Measurements from ENCODE around the gene ADCY4.

ADCY4 gene

DNA sequence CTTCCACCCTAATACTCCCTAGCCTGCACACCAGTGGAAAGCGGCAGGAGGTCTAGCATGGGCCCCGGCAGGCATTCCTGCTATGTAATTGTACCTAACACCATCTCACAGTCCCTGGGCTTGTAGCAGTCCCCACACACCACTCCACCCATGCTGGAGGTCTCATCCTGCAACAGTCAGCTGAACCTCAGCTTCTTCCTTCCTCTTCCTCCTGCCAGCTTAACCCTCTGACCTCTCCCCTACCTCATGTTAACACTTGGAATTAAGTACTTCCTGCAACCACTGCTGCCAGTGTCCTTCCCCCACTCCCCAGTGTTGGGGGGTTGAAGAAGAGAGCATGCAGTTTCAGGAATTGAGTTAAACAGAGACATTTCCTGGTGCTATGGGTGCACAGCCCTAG lies 7.6 kb downstream of the ADCY4 start:
- peaks cover under 1% of the 10 kb centered on the region; the same call in 1 of the 2 replicates for H3K27me3 ChIP-seq (ENCODE audit: insufficient read depth, low read length)
- H3K4me3 ChIP-seq (ENCODE audit: low read depth, low read length), result no peak overlapping the region
- H3K79me2 ChIP-seq (ENCODE audit: control insufficient read depth, insufficient read depth, low read length, unreplicated experiment), result no peaks in the 10 kb centered on the region
- H2AFZ ChIP-seq (ENCODE audit: low read length, unreplicated experiment), result no peak overlapping the region
- no peaks in the 10 kb centered on the region for H3K36me3 ChIP-seq (ENCODE audit: insufficient read depth, low read length)
- H3K4me1 ChIP-seq (ENCODE audit: control insufficient read depth, insufficient read depth, low read length, unreplicated experiment), result no peaks in the 10 kb centered on the region
- H3K27ac ChIP-seq (ENCODE audit: low read depth, low read length), result no peak overlapping the region

DNA sequence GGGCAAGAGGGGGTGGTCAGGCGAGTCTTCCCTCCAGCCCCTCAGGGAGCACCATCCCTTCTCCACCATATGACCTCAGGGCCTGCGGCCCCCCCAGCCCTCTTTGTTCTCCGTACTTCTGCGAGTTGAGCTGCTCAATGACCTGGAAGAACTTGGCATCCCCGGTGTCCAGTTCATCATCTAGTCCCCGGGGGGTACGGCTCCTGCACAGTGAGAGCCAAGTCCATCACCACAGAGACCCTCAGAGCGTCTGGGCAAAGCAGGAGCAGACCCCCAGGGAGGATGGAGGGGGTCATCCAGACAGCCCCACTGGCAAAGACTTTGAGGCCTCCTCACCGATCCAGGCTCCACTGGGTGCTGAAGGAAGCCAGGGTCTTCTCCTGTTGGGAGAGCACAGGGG lies 8.9 kb downstream of the ADCY4 start:
- no peaks in the 10 kb centered on the region for H3K79me2 ChIP-seq (ENCODE audit: control insufficient read depth, insufficient read depth, low read length, unreplicated experiment)
- no peaks in the 10 kb centered on the region for H3K27me3 ChIP-seq (ENCODE audit: insufficient read depth, low read length)
- no peaks in the 10 kb centered on the region for H3K36me3 ChIP-seq (ENCODE audit: insufficient read depth, low read length)
- H3K27ac ChIP-seq (ENCODE audit: low read depth, low read length), result no peak overlapping the region
- H2AFZ ChIP-seq (ENCODE audit: low read length, unreplicated experiment), result no peak overlapping the region
- no peak overlapping the region for H3K4me3 ChIP-seq (ENCODE audit: low read depth, low read length)
- H3K4me1 ChIP-seq (ENCODE audit: control insufficient read depth, insufficient read depth, low read length, unreplicated experiment), result no peaks in the 10 kb centered on the region

DNA sequence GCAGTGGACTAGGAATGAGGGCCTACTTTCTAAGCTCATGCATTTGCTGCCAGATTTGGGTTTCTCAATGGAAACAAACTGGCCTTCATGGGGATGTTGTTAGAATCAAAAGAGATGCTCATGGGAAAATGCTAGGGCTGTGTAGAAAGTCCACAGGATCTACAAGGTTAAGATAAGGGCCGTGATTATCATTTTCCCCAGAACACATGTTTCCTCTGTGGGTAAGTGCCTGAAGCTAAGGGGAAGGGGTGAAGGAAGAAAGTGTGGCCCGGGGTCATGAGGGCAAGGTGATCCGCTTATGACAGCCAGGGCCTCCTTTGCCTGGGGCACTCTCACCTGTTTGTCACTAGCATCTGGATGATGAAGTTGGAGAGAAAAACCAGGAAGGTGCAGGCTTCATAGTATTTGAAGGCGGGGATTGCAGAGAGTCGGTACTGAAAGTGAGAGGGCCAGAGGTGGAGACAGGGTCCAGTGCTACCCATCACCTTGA lies 9.8 kb downstream of the ADCY4 start:
- no peaks in the 10 kb centered on the region for H3K4me1 ChIP-seq (ENCODE audit: control insufficient read depth, insufficient read depth, low read length, unreplicated experiment)

DNA sequence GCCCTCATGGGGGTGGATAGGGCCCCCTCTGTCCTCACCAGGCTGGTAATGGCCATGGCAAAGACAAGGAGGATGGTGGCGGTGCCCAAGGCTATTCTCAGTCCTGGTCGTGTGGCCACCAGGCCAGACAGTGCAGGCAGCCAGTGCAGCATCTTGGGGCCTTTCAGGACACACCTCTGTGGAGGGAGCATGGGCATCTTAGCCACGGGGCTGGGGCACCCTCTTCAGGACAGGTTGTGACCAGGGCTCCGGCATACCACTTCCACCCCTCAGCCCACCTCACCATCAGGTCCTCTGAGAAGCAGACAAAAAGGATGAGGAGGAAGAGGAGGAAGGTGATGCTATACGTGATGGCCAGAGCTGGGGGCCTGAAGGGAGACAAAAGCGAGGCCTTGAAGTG lies 10.8 kb downstream of the ADCY4 start:
- Histone ChIP-seq H3K36me3 (ENCODE audit: insufficient read depth, low read length) (no peaks in the 10 kb centered on the region), H3K79me2 (ENCODE audit: control insufficient read depth, insufficient read depth, low read length, unreplicated experiment) (no peaks in the 10 kb centered on the region), H3K27me3 (ENCODE audit: insufficient read depth, low read length) (0 out of 2 replicates have a peak, but pooled peaks cover 10% of the 10 kb centered on the region), H3K27ac (ENCODE audit: low read depth, low read length) (no peak overlapping the region), H3K4me1 (ENCODE audit: control insufficient read depth, insufficient read depth, low read length, unreplicated experiment) (no peaks in the 10 kb centered on the region), H3K4me3 (ENCODE audit: low read depth, low read length) (no peak overlapping the region), H2AFZ (ENCODE audit: low read length, unreplicated experiment) (no peak overlapping the region)

More for the DNA sequence above, 9.8 kb downstream of the ADCY4 start:
- Histone ChIP-seq H3K27me3 (ENCODE audit: insufficient read depth, low read length) (0 out of 2 replicates have a peak, but pooled peaks cover 4% of the 10 kb centered on the region), H3K27ac (ENCODE audit: low read depth, low read length) (no peak overlapping the region), H2AFZ (ENCODE audit: low read length, unreplicated experiment) (no peak overlapping the region), H3K79me2 (ENCODE audit: control insufficient read depth, insufficient read depth, low read length, unreplicated experiment) (no peaks in the 10 kb centered on the region), H3K4me3 (ENCODE audit: low read depth, low read length) (no peak overlapping the region), H3K36me3 (ENCODE audit: insufficient read depth, low read length) (no peaks in the 10 kb centered on the region)

DNA sequence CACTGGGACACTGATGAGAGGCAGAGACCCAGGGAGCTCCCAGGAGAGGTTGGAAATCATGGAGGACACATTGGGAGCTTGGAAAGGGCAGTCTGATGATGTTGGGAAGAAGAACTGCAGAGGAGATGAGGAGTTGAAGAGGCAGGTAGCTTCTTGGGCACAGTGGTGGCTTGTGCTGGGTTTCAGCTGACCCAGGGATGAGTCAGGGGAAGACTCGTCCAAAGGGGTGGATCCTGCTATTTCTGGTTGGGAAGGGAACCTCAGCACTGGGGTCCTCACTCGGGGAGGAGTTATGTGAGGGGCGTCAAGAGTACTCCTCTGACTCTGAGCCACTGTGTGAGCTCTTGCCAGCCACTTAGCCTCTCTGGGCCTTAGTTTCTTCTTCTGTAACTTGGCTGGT lies 11.5 kb downstream of the ADCY4 start:
- H3K4me1 ChIP-seq (ENCODE audit: control insufficient read depth, insufficient read depth, low read length, unreplicated experiment), result no peaks in the 10 kb centered on the region

DNA sequence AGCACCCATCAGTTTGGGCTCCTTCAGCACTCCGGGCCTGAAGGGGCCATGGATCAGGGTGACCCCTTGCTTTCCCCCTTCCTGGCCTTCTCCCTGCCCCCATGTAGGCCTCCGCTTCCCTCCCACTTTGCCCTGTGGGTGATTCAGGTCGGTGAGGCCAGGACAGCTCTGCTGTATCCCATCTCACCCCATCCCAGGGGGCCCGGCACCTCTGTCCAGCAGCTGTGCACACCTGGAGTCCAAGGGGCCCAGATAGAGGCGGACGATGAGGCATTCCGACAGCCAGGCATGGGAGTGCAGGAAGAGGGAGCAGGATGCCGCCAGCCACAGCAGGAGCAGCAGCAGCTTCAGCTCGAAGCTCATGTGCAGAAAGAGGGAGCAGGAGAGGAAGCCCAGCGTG lies 12.2 kb downstream of the ADCY4 start:
- no peak overlapping the region for H2AFZ ChIP-seq (ENCODE audit: low read length, unreplicated experiment)
- no peaks in the 10 kb centered on the region for H3K36me3 ChIP-seq (ENCODE audit: insufficient read depth, low read length)
- H3K27me3 ChIP-seq (ENCODE audit: insufficient read depth, low read length), result 0 out of 2 replicates have a peak, but pooled peaks cover 10% of the 10 kb centered on the region
- no peak overlapping the region for H3K27ac ChIP-seq (ENCODE audit: low read depth, low read length)
- peaks cover 3% of the 10 kb centered on the region for H3K4me1 ChIP-seq (ENCODE audit: control insufficient read depth, insufficient read depth, low read length, unreplicated experiment)
- no peak overlapping the region for H3K4me3 ChIP-seq (ENCODE audit: low read depth, low read length)
- no peaks in the 10 kb centered on the region for H3K79me2 ChIP-seq (ENCODE audit: control insufficient read depth, insufficient read depth, low read length, unreplicated experiment)

More for the DNA sequence above, 11.5 kb downstream of the ADCY4 start:
- Histone ChIP-seq H3K36me3 (ENCODE audit: insufficient read depth, low read length) (no peaks in the 10 kb centered on the region), H3K79me2 (ENCODE audit: control insufficient read depth, insufficient read depth, low read length, unreplicated experiment) (no peaks in the 10 kb centered on the region), H3K27ac (ENCODE audit: low read depth, low read length) (no peak overlapping the region), H3K4me3 (ENCODE audit: low read depth, low read length) (no peak overlapping the region), H3K27me3 (ENCODE audit: insufficient read depth, low read length) (0 out of 2 replicates have a peak, but pooled peaks cover 10% of the 10 kb centered on the region), H2AFZ (ENCODE audit: low read length, unreplicated experiment) (no peak overlapping the region)

DNA sequence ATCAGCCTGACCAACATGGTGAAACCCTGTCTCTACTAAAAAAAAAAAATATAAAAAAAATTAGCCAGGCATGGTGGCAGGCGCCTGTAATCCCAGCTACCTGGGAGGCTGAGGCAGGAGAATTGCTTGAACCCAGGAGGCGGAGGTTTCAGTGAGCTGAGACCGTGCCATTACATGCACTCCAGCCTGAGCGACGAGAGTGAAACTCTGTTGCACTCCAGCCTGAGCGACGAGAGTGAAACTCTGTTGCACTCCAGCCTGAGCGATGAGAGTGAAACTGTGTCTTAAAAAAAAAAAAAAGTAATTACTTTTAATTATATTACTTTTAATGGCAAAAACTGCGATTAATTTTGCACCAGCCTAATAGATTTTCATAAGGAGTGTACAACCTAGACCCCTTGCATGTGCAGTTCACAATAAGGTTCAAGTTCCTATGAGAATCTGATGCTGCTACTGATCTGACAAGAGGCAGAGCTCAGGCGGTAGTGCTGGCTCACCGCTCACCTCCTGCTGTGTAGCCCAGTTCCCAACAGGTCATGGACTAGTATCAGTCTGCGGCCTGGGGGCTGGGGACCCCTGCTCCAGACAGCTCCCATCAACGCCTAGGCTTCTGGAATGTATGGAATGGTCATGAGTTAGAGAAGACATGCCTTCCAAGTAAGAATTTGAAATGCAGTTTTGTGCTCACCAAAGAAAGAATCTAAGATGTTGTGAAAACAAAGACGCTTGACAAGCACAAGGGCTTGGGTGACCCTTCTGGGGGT lies 13.5 kb downstream of the ADCY4 start:
- H3K27ac ChIP-seq (ENCODE audit: low read depth, low read length), result no peak overlapping the region
- no peak overlapping the region for H3K4me3 ChIP-seq (ENCODE audit: low read depth, low read length)
- no peaks in the 10 kb centered on the region for H3K36me3 ChIP-seq (ENCODE audit: insufficient read depth, low read length)
- 0 out of 2 replicates have a peak, but pooled peaks cover 10% of the 10 kb centered on the region for H3K27me3 ChIP-seq (ENCODE audit: insufficient read depth, low read length)
- peaks cover 14% of the 10 kb centered on the region for H3K4me1 ChIP-seq (ENCODE audit: control insufficient read depth, insufficient read depth, low read length, unreplicated experiment)
- H2AFZ ChIP-seq (ENCODE audit: low read length, unreplicated experiment), result no peak overlapping the region
- H3K79me2 ChIP-seq (ENCODE audit: control insufficient read depth, insufficient read depth, low read length, unreplicated experiment), result no peaks in the 10 kb centered on the region

DNA sequence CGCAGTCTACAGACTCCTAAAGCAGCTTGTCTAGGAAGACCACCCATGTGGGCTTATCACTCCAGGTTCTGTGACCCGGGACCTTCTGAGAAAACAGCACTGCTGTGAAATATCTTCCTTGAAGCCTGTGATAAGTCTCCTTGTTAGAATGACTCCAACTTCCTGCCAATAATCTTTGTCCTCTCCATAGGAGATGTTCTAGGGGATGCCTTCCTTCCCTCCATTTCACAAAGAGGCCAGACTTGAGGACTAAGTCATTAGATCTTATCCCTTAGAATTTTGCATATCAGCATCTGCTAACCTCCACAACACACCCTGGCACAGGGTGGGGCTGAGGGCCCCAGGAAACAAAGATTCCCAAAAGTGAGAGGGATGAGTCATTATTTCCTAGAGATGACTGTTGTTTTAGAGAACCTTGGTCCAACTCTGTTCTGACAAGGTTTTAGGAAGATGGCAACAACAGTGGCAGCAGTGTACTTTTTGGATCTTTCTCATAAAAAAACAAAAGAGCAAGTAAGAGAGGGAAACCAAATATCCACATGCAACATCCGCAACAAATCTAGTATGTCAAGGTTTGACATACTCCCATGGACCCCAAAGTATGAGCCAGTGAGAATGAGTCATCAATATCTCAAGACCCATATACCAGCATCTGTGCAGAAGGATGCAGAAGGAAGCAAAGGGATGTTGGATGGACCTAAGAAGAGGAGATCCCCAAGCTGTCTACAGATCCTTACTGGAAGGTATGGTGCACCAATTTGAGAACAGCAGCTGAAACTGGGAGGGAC lies 17.5 kb downstream of the ADCY4 start:
- 0 out of 2 replicates have a peak, but pooled peaks cover 10% of the 10 kb centered on the region for H3K27me3 ChIP-seq (ENCODE audit: insufficient read depth, low read length)
- peaks cover 14% of the 10 kb centered on the region for H3K4me1 ChIP-seq (ENCODE audit: control insufficient read depth, insufficient read depth, low read length, unreplicated experiment)
- no peak overlapping the region for H2AFZ ChIP-seq (ENCODE audit: low read length, unreplicated experiment)
- no peak overlapping the region for H3K4me3 ChIP-seq (ENCODE audit: low read depth, low read length)
- no peaks in the 10 kb centered on the region for H3K36me3 ChIP-seq (ENCODE audit: insufficient read depth, low read length)
- H3K79me2 ChIP-seq (ENCODE audit: control insufficient read depth, insufficient read depth, low read length, unreplicated experiment), result no peaks in the 10 kb centered on the region
- peak overlapping the region; percentile 34 for H3K27ac ChIP-seq (ENCODE audit: low read depth, low read length)

DNA sequence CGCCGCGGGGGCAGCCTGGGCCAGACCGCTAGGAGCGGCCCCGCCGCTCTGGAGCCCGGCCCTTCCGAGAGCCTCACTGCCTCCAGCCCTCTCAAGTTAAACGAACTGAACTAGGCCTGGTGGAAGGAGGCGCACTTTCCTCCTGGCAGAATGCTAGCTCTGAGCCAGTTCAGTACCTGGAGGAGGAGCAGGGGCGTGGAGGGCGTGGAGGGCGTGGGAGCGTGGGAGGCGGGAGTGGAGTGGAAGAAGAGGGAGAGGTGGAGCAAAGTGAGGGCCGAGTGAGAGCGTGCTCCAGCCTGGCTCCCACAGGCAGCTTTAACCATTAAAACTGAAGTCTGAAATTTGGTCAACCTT lies 18.3 kb downstream of the ADCY4 start:
- Histone ChIP-seq H3K4me1 (ENCODE audit: control insufficient read depth, insufficient read depth, low read length, unreplicated experiment) (peaks cover 21% of the 10 kb centered on the region), H3K27ac (ENCODE audit: low read depth, low read length) (peak overlapping the region; percentile 34; the same call in 1 of the 2 replicates), H2AFZ (ENCODE audit: low read length, unreplicated experiment) (no peak overlapping the region), H3K4me3 (ENCODE audit: low read depth, low read length) (no peak overlapping the region), H3K27me3 (ENCODE audit: insufficient read depth, low read length) (0 out of 2 replicates have a peak, but pooled peaks cover 10% of the 10 kb centered on the region), H3K36me3 (ENCODE audit: insufficient read depth, low read length) (no peaks in the 10 kb centered on the region), H3K79me2 (ENCODE audit: control insufficient read depth, insufficient read depth, low read length, unreplicated experiment) (no peaks in the 10 kb centered on the region)

DNA sequence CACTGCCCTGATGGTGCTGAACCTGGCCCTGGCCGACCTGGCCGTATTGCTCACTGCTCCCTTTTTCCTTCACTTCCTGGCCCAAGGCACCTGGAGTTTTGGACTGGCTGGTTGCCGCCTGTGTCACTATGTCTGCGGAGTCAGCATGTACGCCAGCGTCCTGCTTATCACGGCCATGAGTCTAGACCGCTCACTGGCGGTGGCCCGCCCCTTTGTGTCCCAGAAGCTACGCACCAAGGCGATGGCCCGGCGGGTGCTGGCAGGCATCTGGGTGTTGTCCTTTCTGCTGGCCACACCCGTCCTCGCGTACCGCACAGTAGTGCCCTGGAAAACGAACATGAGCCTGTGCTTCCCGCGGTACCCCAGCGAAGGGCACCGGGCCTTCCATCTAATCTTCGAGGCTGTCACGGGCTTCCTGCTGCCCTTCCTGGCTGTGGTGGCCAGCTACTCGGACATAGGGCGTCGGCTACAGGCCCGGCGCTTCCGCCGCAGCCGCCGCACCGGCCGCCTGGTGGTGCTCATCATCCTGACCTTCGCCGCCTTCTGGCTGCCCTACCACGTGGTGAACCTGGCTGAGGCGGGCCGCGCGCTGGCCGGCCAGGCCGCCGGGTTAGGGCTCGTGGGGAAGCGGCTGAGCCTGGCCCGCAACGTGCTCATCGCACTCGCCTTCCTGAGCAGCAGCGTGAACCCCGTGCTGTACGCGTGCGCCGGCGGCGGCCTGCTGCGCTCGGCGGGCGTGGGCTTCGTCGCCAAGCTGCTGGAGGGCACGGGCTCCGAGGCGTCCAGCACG lies 18.9 kb downstream of the ADCY4 start:
- peaks cover 27% of the 10 kb centered on the region for H3K4me1 ChIP-seq (ENCODE audit: control insufficient read depth, insufficient read depth, low read length, unreplicated experiment)
- 0 out of 2 replicates have a peak, but pooled peaks cover 10% of the 10 kb centered on the region for H3K27me3 ChIP-seq (ENCODE audit: insufficient read depth, low read length)
- no peak overlapping the region for H3K27ac ChIP-seq (ENCODE audit: low read depth, low read length)
- H3K36me3 ChIP-seq (ENCODE audit: insufficient read depth, low read length), result no peaks in the 10 kb centered on the region
- H3K4me3 ChIP-seq (ENCODE audit: low read depth, low read length), result no peak overlapping the region
- no peak overlapping the region for H2AFZ ChIP-seq (ENCODE audit: low read length, unreplicated experiment)
- H3K79me2 ChIP-seq (ENCODE audit: control insufficient read depth, insufficient read depth, low read length, unreplicated experiment), result no peaks in the 10 kb centered on the region

Measured in ACC112 (cell line).